K562 (cell line): ENCODE results near the gene ADRM1. TPM values are rescaled to one million over a fixed set of nuclear protein-coding genes. Genes with fewer than 3 reads are reported as not detected.

Experiments
- ATAC-seq: fragments of 200-7000 bp; cut with Tn5 transposase; 3 replicates; pipeline ENCODE4 v1.9.1; 2020; ENCODE audit warnings: moderate library complexity
- BruUV-seq: library from RNA; stranded (reverse); fragments of 400-500 nt; replicated peaks from 2 replicates; lab custom pipeline; 2021; lab: Mats Ljungman, UMichigan
- CTCF ChIA-PET: fragments of 300-600 bp; formaldehyde crosslinking; extraction: SDS; loops from one replicate; lab custom pipeline; 2021; ENCODE audit warnings: low intra/inter-chr PET ratio; lab: Yijun Ruan, JAX
- POLR2A ChIA-PET: fragments of 300-600, 350-650 bp; sonication (Branson Sonifier 250); formaldehyde crosslinking; extraction: SDS; loops from one replicate; lab custom pipeline; 2021; ENCODE audit warnings: antibody characterized with exemption, inconsistent platforms; lab: Yijun Ruan, JAX
- DNase-seq, 4 experiments: peaks; one replicate each; pipeline versions ENCODE4 v3.0.0 to v3.0.0-alpha.2; 2011 to 2018; ENCODE audit warnings: low spot score in 3 of 4, mixed read lengths in 3 of 4; ENCODE audit errors: extremely low read depth in 1 of 4
- FAIRE-seq: peaks from 2 replicates; lab custom pipeline; 2011; peaks lifted over from hg19 to GRCh38; lab: Jason Lieb, UNC
- H2AFZ ChIP-seq: 2 replicates; pipeline ENCODE4 v1.6.0; 2011; ENCODE audit warnings: low read depth, low read length, control low read depth, inconsistent platforms
- H3K27ac ChIP-seq: fragments of 200-600 bp; 3 replicates; pipeline ENCODE4 v1.8.0; 2011; ENCODE audit warnings: low read depth, mild to moderate bottlenecking, control low read depth, inconsistent platforms, low read length, moderate library complexity, mixed read lengths; ENCODE audit errors: extremely low read depth
- H3K27me3 ChIP-seq, 2 experiments: fragments of 300-600 bp in 1 of 2; 2 replicates in 1 of 2; 3 replicates in 1 of 2; pipeline versions ENCODE4 v1.6.0 to v1.8.0; 2011; ENCODE audit warnings: inconsistent platforms in 2 of 2, low read length in 2 of 2, mild to moderate bottlenecking in 1 of 2, mixed read lengths in 1 of 2, moderate library complexity in 1 of 2; ENCODE audit not compliant: control insufficient read depth in 2 of 2, insufficient read depth in 2 of 2
- H3K36me3 ChIP-seq: fragments of 300-600 bp; 3 replicates; pipeline ENCODE4 v1.8.0; 2011; ENCODE audit warnings: mild to moderate bottlenecking, low read length, inconsistent platforms; ENCODE audit not compliant: control insufficient read depth, insufficient read depth
- H3K4me1 ChIP-seq, 2 experiments: fragments of 200-600 bp in 1 of 2; replicated peaks in 1 of 2; 2 replicates in 1 of 2; 3 replicates in 1 of 2; pipeline versions ENCODE4 v1.5.1 to v1.8.0; 2011; ENCODE audit warnings: inconsistent platforms in 2 of 2, low read length in 2 of 2, mild to moderate bottlenecking in 1 of 2, mixed read lengths in 1 of 2, moderate library complexity in 1 of 2; ENCODE audit not compliant: control insufficient read depth in 2 of 2, insufficient read depth in 2 of 2
- H3K4me2 ChIP-seq: 2 replicates; pipeline ENCODE4 v1.6.1; 2011; ENCODE audit warnings: low read length, control low read depth, inconsistent platforms, mixed read lengths; ENCODE audit not compliant: insufficient read depth
- H3K4me3 ChIP-seq: fragments of 200-600 bp; sonication (generic), shearing (Covaris generic); 2 replicates; pipeline ENCODE4 v1.5.1; 2016; ENCODE audit warnings: control low read depth, inconsistent platforms
- H3K79me2 ChIP-seq: fragments of 200-600 bp; 3 replicates; pipeline ENCODE4 v1.8.0; 2011; ENCODE audit warnings: low read length, inconsistent platforms; ENCODE audit not compliant: control insufficient read depth, insufficient read depth
- H3K9ac ChIP-seq, 2 experiments: 2 replicates each; pipeline versions ENCODE4 v1.6.0 to v1.6.1; 2011; ENCODE audit warnings: low read depth in 2 of 2, low read length in 2 of 2, control low read depth in 1 of 2, inconsistent platforms in 1 of 2, mild to moderate bottlenecking in 1 of 2, mixed read lengths in 1 of 2; ENCODE audit not compliant: insufficient read depth in 1 of 2
- H3K9me1 ChIP-seq: one replicate; pipeline ENCODE4 v1.6.0; 2011; ENCODE audit warnings: inconsistent platforms, mild to moderate bottlenecking, low read length, moderate library complexity; ENCODE audit not compliant: control insufficient read depth, insufficient read depth
- H3K9me3 ChIP-seq: replicated peaks from 2 replicates; pipeline ENCODE4 v1.5.1; 2011; ENCODE audit warnings: low read depth, low read length, inconsistent platforms; ENCODE audit not compliant: control insufficient read depth, insufficient read depth
- H4K20me1 ChIP-seq: replicated peaks from 2 replicates; pipeline ENCODE4 v1.6.1; 2011; ENCODE audit warnings: low read length, inconsistent platforms, mixed read lengths; ENCODE audit not compliant: control insufficient read depth, insufficient read depth
- ASH1L ChIP-seq: fragments of 450-650 bp; IDR thresholded peaks from 2 replicates; pipeline ENCODE4 v1.6.1; 2018; ENCODE audit warnings: borderline replicate concordance, mild to moderate bottlenecking, low read depth; ENCODE audit not compliant: partially characterized antibody
- HNRNPLL ChIP-seq: fragments of 200-400 bp; formaldehyde crosslinking; IDR thresholded peaks from 2 replicates; pipeline ENCODE4 v1.6.1; 2017; ENCODE audit warnings: low read length, low read depth, mild to moderate bottlenecking; ENCODE audit not compliant: poor library complexity, severe bottlenecking
- MIER1 ChIP-seq: fragments of 450-650 bp; IDR thresholded peaks from 2 replicates; pipeline ENCODE4 v1.6.1; 2016; ENCODE audit warnings: antibody characterized with exemption, mild to moderate bottlenecking, low read depth
- MYC ChIP-seq, 2 experiments: fragments of 250-450 bp in 1 of 2; sonication (Bioruptor Pico) in 1 of 2; IDR thresholded peaks; 2 replicates each; pipeline versions ENCODE4 v1.5.1 to v1.6.1; 2012 to 2021; ENCODE audit warnings: low read depth in 2 of 2, borderline replicate concordance in 1 of 2, improper control_type of control experiment in 1 of 2, low read length in 1 of 2, mild to moderate bottlenecking in 1 of 2, moderate library complexity in 1 of 2
- POLR2H ChIP-seq: IDR thresholded peaks from 2 replicates; pipeline ENCODE4 v1.6.1; 2016; ENCODE audit warnings: missing genetic modification characterization, low read depth, mild to moderate bottlenecking, control low read depth, missing compliant biosample characterization, moderate library complexity
- RFX7 ChIP-seq: fragments of 250-450 bp; sonication (Bioruptor Pico); IDR thresholded peaks from 2 replicates; pipeline ENCODE4 v1.5.1; 2021; ENCODE audit warnings: mild to moderate bottlenecking
- SRSF3 ChIP-seq: fragments of 200-400 bp; formaldehyde crosslinking; IDR thresholded peaks from 2 replicates; pipeline ENCODE4 v1.6.1; 2016; ENCODE audit warnings: mild to moderate bottlenecking, low read length, moderate library complexity; ENCODE audit not compliant: insufficient read depth
- ZBED1 ChIP-seq: IDR thresholded peaks from 2 replicates; pipeline ENCODE4 v1.6.1; 2014
- ZKSCAN3 ChIP-seq: fragments of 250-450 bp; sonication (Bioruptor Pico); IDR thresholded peaks from 2 replicates; pipeline ENCODE4 v1.4.0; 2020
- ZNF551 ChIP-seq: fragments of 250-450 bp; sonication (Bioruptor Pico); IDR thresholded peaks from 2 replicates; pipeline ENCODE4 v1.5.0; 2021; ENCODE audit warnings: mild to moderate bottlenecking, moderate library complexity
- WGBS: fragments of 100-300 bp; shearing (Covaris generic); methylation state at CpG from one replicate; pipeline ENCODE4 v1.1.6; 2016; ENCODE audit warnings: low coverage, mixed read lengths; ENCODE audit not compliant: insufficient coverage; ENCODE audit errors: missing lambda C conversion rate; 5-methylcytosine and 5-hydroxymethylcytosine counted together
- in situ Hi-C: fragments of 300-500 bp; cut with MboI; formaldehyde crosslinking; loops from 4 replicates; pipeline ENCODE4 v1.15.0; 2018; ENCODE audit warnings: inconsistent platforms, mixed read lengths
- intact Hi-C: fragments of 100-400 bp; cut with micrococcal nuclease; formaldehyde crosslinking; loops from 2 replicates; pipeline ENCODE4 v1.14.2; 2022
- polyA plus RNA-seq, 8 experiments: library from polyadenylated mRNA; depleted of rRNA in 4 of 8; stranded (reverse) in 5 of 8; unstranded in 3 of 8; fragments of >200 nt; fragmentation: Nextera tagmentation in 2 of 8; fragmentation: Illumina TruSeq in 1 of 8; extraction: Ambion mirVana in 2 of 8; extraction: Trizol in 1 of 8; gene quantifications; 2 replicates each; pipeline versions ENCODE4 v1.2.1 to v1.2.3, GENCODE V29; 2011 to 2014; ENCODE audit warnings: inconsistent platforms in 1 of 8, missing spikeins in 1 of 8
- total RNA-seq, 7 experiments: library from RNA; depleted of rRNA in 6 of 7; stranded (reverse); fragments of >200 nt in 6 of 7; fragmentation: Illumina TruSeq in 2 of 7; extraction: Trizol in 2 of 7; gene quantifications; 2 replicates each; pipeline versions ENCODE4 v1.2.1 to v1.2.3, GENCODE V29; 2011 to 2021; ENCODE audit warnings: low replicate concordance in 1 of 7

ADRM1 gene
- total and polyA plus RNA-seq, 9 of the 15 experiments (the other 6 are each of a cell fraction or from before 2014, with no cell fraction given): 5.0 to 223 (median 67.4) TPM

DNA sequence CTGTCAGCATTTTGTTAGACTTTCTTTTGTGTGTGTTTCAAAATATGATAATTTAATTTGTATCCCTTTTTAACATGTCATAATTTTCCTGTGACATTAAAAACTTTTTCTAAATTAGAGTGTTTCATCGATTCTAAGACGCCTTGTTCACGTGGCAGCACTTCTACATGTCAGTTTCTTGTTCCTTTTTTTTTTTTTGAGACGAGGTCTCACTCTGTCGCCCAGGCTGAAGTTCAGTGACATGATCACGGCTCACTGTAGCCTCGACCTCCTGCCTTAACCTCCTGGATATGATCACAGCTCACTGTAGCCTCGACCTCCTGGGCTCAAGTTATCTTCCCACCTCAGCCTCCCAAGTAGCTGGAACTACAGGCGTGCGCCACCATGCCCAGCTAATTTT, 27.6 kb upstream of the ADRM1 start:
- ATAC-seq (no peak), DNase-seq (no peak), FAIRE-seq (no peak)
- no TSS peak for BruUV-seq
- no peaks in the 10 kb centered on the region for H3K27me3 ChIP-seq
- H3K4me2 ChIP-seq: no peak overlapping the region
- no peak overlapping the region for H3K9ac ChIP-seq
- no peak overlapping the region for H2AFZ ChIP-seq
- TF ChIP-seq MIER1 (no peak), POLR2H (tag) (no peak), MYC (IDR thresholded peaks at IDR 0.05; ENCODE audit: low read depth, low read length) (no peak), MYC (CRISPR knock-in tag; IDR thresholded peaks at IDR 0.05; ENCODE audit: borderline replicate concordance, low read depth) (no peak), HNRNPLL (no peak), ZBED1 (no peak), ASH1L (no peak), SRSF3 (no peak), RFX7 (CRISPR knock-in tag) (no peak), ZNF551 (CRISPR knock-in tag) (no peak), ZKSCAN3 (CRISPR knock-in tag) (no peak)
- H3K4me1 ChIP-seq: peaks cover 11% of the 10 kb centered on the region in 2 experiments; a peak in 3 of 5 replicates
- WGBS: 82% methylated on average over 8 of the region's 10 CpGs
- no peaks in the 10 kb centered on the region for H3K9me3 ChIP-seq
- no peaks in the 10 kb centered on the region for H3K9me1 ChIP-seq
- CTCF ChIA-PET: no interaction called here
- POLR2A ChIA-PET: interaction anchor here (2.1 kb wide), 1 partner anchor 10 kb away, joined by 6 read pairs; no protein-coding TSS in a partner anchor
- intact Hi-C loops: no loop called here
- H3K27ac ChIP-seq: no peak overlapping the region
- no peak overlapping the region for H3K4me3 ChIP-seq
- peaks cover 34% of the 10 kb centered on the region; the same call in 2 of the 3 replicates for H3K36me3 ChIP-seq
- peaks cover 14% of the 10 kb centered on the region for H4K20me1 ChIP-seq
- in situ Hi-C loops: no loop called here
- no peaks in the 10 kb centered on the region for H3K79me2 ChIP-seq
